HG02981 (cell line): ENCODE measurements around the gene SLC25A23.

Source experiments
- ATAC-seq: cut with Tn5 transposase; IDR thresholded peaks from one replicate; pipeline ENCODE4 v1.9.1; 2021; ENCODE audit warnings: mild to moderate bottlenecking, moderate library complexity; ENCODE audit not compliant: unreplicated experiment

Gene SLC25A23

GRCh38 chr19:6425732-6426620, 33.6 kb downstream of the SLC25A23 start:
- no peak for ATAC-seq

DNA sequence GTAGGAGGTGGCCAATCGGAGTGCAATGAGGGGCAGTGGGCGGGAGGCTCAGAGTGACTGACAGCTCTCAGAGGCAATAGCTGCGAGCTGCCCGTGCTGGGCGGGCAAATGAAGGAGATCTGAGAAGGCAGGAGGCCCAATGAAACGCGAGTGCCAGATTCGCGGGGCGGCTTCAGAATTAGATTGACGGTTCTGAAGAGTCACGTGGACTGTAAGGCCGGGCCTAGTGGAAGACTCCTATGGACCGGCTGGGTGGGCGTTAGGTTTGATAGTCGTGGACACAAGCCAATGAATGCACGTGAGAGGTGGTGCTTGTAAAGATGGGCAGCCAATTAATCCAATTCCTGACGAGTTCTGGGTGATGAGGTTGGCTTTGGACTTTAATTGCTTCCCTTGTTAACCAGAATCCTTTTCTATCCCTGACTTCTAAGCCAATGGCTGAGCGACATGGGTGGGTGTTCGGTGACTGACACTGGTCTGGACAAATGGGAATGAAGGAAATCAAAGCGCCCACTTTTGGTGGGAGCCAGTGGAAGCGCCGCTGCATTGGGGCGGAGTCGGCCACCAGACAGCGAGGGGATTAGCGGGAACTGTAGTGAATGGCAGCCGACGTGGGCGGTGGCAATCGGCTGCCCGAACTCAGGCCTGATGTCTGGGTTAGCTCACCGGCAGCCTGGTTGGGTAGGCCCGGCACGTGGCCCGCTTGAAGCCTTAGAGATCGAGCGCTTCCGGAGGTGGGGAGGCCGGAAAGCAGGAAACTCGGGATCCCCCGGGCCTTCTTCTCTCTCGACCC, 34.5 kb downstream of the SLC25A23 start:
- ATAC-seq = peak; percentile 86

- ATAC-seq = no peak
These were observed 35.2 kb downstream of the SLC25A23 start, which contains the start of gene KHSRP for GRCh38 chr19:6424195-6424938. Gene KHSRP, minus strand, starts transcription at chr19:6424811. Its CDS starts 110 bp downstream, at chr19:6424701.

GRCh38 chr19:6423499-6424194, 35.9 kb downstream of the SLC25A23 start:
- no peak for ATAC-seq

DNA sequence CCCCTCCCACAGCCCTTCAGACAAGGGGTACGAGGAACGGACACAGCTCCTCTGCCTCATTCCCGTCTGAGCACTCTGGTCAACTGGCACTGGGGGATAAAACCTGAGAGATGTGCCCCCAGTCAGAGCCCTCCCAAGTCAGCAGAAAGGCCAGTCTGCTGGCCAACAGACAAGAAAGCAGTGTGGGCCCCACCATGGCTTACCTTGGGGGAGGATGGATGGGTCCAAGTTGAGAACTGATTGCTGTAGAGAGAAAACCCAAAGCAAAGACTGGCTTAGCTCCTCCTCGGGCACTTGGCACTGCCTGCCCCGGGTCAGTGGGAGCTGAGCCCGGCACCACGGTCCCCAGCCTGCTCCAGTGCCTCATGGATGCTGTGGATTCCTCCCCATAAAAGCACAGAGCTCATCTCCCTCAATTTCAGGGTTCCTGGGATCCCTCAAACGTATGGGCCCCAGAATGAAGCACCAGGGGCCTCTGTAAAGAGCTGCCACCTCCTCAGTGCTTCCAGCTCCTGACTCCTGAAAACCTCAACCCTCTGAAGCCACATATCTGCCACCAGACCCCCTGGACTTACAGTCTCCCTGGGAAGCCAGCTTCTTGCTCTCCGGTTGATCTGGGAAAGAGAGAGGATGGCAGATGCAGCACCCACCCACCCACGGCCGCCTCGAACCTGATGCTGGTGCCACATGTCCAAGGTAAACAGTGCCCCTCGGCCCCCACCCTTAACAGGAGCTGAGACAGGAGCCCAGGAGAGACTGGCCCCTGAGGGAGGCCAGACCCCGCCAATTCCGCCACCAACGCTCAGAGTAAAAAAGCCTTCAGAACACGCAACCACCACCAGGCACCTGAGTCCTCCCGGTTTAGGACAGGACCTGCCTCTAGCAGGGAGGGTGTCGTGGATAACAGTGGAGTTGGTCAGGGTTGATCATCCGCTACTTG, 38.2 kb downstream of the SLC25A23 start:
- ATAC-seq = no peak

DNA sequence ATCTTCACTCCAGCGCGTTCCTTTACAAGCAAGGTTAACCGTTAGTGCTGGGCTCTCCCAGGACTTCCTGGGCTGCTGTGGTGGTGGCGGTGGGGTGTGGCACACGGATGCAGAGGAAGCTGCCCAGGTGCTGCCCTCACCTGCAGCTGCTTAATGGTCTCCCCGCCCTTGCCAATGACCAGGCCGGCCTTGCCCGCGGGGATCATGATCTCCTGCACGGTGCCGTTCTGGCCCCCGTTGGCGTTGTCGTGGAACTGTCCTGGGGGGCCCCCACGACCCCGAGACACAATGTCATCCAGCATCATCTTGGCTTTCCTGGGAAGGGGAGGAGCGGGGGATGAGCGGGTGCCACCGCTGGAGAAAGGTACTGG, 41.0 kb downstream of the SLC25A23 start:
- ATAC-seq = no peak

DNA sequence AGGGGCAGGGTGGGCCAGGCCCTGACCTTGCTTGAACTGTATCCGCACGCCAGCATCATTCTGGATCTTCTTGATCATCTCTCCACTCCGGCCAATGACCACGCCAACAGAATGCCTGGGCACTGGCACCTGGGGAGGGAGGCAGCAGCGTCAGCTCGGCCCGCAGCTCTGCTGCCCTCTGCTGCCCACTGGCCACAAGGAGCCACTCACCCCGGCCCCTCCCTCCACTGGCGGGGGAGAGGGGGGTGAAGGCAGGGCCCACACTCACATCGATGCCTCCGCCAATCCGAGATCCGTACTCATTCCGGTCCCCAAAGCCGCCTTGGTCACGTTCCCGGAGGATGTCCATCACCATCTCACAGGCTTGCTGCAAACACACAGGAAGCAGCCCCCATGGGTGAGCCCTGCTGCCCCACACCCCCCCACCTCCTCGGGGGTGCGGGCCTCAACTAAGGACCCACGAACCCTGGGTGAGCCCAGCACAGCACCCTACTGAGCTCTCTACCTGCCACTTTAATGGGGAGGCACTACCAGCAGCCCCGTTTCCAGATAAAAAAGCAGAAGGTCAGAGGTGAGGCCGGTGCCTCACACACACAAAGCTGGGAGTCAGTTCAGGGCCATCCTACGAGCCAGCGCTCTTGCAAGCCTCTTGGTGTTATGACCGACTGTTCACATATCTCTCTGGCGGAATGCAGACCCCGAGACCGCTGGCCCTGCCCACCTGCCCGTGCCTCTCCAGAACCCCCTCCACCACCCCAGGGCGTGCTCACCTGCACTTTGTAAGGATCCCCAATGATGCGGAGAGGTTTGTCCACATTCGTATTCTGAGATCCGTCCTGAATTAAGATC, 41.7 kb downstream of the SLC25A23 start:
- ATAC-seq = no peak

DNA sequence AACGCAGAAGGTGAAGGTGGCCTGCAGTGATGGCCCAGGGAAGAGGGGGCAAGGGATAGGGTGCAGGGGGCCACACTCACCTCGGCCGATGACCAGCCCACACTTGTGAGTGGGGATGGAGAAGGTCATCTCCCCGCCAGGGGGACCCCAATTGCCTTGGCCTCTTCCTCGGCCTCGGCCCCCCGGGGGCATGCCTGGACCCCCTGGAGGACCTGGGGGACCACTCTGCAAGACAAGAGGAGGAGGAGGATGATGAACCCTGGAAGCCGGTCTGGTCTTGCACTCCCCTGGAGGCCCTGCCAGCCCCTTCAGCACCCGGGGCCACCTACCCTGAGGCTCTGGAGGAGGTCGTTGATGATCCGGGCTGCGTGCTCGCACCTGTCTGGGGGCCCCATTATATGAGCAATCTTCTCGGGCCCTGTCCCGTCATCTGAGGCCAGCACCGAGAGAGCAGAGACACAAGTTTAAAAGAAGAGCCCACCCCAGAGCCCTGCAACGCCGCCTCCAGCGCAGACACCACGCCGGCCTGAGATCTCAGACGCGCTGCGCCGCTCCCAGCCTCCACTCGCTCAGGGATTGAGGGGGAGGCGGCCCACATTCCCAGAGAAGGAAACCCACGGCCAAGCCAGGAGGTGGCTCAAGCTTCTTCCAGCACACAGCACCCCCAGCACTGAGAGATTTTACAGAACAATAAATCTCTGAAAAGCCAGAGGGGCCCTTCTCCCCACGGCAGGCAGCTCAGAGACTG, 42.8 kb downstream of the SLC25A23 start:
- no peak for ATAC-seq

GRCh38 chr19:6415591-6416190, 43.9 kb downstream of the SLC25A23 start:
- ATAC-seq = no peak

GRCh38 chr19:6414793-6415590, 44.6 kb downstream of the SLC25A23 start:
- ATAC-seq = no peak

- ATAC-seq = no peak
These were observed 45.6 kb downstream of the SLC25A23 start for GRCh38 chr19:6413721-6414643.

DNA sequence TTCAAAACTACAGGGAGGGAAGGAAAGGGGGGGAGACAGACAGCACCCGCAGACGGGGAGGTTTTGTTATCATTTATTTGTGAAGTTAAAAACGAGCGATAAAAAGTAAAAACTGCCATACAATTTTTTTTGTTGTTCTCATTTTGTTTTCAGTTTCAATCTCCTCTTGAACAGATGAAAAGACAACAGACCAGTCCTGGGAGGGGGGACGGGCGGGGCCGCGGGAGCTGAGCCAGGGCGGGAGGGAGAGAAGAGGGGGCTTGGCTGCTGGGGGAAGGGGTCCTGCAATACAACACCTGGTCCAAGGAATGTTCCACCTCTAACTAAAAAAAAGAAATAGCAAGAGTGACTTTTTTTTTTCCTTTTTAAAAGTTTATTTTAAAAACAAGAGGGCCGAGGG, 46.3 kb downstream of the SLC25A23 start:
- ATAC-seq = no peak

DNA sequence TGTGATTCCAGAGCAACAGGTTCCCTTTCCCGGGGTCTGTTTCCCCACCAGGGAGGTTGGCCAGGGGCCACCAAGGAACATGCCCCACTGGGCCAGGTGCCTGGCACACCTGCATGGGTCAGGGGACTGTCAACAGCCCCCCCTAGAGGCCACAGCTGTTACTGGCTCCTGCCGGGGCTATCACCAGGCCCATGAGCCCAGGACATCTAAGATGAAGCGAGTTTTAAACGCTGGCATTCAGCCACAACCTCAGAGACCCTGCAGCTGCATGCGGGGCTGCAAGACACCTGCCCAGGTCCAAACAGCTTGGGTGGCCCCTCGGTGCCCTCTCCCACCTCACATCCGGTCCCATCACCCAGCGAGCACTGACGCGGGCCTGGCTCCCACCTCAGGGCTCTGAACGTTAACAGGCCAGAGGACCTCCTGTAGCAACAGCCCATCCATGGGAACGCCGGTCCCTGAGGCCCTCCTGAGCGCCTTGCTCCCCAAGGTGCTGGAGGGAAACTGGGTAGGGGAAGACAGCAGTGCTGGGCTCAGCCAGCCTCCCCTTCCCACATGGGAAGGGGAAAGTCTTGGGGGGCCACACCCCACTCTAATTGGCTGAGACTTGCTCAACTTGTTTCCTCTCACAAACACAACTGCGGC, 47.0 kb downstream of the SLC25A23 start:
- ATAC-seq = no peak

- no peak for ATAC-seq
These were observed 47.5 kb downstream of the SLC25A23 start for GRCh38 chr19:6412061-6412446.

GRCh38 chr19:6409346-6409745, 50.2 kb downstream of the SLC25A23 start:
- no peak for ATAC-seq
